GM18499 (cell line): ENCODE results near the gene OR2J1.
"Not testable (repeated sequence)": the region's sequence is repeated elsewhere in the genome, so short reads cannot be mapped to it uniquely, and the experiment has no call there.

Experiments used
- ATAC-seq: cut with Tn5 transposase; IDR thresholded peaks from one replicate; pipeline ENCODE4 v1.9.1; 2021; ENCODE audit warnings: moderate number of reproducible peaks; ENCODE audit not compliant: insufficient read depth, unreplicated experiment

The OR2J1 gene

DNA sequence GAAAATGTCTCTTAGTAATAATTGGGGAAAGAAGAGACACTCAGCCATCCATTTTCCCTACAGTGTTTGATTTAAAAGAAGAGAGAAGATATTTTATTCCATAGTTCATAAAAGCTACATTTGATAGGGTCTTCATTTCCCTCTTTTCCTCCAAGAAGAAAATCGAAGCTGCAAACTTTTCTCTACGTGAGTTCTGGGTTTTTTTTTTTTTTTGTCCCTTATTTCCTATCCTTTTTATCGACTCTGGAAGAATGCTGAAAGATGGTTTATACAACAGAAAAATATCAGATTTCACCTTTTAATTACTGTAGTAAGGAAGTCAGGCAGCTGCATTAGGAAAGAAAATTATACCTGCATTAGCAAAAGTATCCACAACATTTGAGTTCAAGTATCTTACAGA lies at the start of gene OR2J1:
OR2J1 (plus strand) TSS at position 301 of the 400 bp plus-strand sequence. CDS start 1,453 bp downstream, outside the sequence.
- ATAC-seq, result no peak

DNA sequence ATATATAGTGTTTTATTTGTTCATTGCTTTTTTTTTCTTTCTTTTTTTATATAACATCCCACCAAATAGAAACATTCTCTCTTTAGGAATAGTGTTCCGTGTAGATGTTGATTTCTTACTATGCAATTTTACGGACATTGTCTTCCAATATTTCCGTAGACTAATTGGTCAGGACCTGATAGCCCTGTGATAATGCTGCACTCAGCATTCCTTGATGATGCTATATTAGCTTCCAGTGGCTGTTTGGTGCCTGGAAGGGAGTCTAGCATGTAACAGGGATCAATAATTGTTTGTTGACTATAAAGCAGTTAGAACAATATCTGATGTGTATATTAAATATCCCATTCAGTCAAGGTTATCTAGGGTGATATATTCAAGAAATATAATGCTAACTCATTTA lies 47.6 kb upstream of the OR2J1 start:
- no peak for ATAC-seq

DNA sequence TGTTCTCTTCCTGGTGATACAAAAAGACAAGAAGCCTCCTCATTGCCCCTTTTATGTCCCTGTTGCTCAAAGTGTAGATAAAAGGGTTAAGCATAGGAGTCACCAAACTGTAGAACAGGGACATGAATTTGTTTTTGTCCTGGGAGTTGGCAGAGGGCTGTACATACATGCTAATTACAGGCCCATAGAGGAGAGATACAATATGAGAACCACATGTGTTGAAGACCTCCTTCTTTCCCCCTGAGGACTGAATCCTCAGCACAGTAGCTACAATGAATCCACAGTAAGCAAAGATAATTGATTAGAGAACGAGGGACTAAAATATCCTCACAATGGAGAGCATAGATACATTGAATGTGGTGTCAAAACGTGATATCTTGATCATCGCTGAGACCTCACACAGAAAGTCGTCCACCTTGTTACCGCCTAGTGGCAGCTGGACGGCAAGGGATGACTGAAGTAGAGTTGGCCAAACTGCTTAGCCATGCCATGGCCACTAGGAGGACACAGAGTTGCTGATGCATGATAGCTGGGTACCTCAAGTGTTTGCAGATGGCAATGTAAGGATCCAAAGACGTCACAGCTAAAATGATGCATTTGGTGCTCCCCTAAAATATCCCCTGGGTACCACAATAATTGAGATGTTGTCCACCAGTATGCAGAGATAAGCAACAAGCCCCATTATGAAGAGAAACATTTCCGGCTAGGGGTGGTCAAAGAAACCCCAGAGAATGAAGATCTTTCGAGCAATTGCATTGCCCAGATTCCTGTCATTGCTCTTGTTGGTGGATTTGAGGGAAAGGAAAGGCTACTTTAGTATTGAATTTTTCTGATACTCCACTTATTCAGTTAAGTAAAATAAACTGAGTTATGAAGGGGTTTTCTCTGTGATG lies 27.2 kb upstream of the OR2J1 start:
- ATAC-seq, result no peak

DNA sequence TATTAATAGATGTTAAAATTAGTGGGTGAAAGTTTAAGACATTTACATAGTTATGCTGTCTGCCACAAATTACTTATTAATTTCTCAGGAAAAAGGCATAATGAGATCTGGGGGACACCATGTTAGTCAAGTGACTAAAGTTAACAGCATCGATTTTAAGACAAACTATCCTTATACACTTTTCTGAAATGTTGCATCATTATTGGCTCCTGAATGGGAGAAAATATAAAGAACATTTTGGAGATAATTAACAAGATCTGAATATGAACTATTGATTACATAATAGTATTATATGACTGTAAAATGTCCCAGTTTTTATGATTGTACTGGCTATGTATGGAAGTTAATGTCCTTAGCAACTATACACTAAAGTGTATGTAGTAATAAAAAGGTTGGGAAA lies 20.1 kb upstream of the OR2J1 start:
- ATAC-seq, result no peak

DNA sequence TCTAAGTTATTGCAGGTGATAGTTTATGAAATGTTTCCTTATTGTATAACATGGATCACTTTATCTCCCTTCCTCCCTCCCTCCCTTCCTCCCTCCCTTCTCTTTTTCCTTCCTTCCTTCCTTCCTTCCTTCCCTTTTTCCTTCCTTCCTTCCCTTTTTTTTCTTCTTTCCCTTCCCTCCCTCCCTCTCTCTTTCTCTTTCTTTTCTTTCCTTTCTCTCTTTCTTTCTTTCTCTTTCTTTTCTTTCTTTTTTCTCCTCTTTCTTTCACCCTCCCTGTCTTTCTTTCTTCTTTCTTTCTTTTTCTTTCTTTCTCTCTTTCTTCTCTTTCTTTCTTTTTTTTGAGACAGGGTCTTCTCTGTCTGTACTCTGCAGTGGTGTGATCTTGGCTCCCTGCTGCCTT lies 18.0 kb upstream of the OR2J1 start:
- ATAC-seq, result no peak

DNA sequence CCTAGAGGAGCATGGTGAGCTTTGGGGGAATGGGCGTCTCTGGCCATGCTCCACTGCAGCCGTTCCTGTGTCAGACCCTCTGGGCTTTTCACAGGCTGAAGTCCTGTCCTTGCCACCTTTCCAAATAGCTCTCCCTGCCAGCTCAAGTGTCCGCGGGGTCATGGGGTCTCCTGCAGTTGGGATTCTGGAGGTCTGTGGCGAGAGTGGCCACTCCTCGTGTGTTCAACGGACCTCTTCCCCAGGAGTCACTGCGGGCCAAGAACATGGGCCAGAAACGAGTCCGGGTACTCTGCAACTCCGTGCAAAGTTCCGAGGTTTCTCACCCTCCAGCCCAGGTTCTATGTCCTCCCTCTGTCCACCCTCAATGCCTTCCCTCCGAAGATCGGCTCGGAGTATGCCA lies 16.8 kb upstream of the OR2J1 start:
- no peak for ATAC-seq

DNA sequence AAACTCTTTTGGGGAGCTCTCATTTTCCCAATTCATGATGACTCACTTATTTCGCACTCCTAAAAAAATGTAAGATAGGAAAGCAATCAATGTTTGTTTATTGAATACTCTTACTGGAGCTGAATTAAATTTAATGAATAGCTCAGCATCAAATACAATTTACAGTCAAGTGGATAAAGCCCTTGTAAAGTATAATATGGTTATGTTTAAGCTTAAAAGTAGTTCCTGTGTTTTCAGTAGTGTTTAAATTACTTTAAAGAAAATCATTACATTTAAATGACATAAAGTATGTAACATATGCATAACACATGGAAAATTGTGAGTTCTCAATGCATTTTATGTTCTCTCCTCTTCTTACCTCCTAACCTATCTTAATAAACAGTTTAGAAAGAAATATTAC lies 12.1 kb upstream of the OR2J1 start, which contains the start of gene OR2B3:
OR2B3 (minus strand) TSS at position 101 of the 400 bp plus-strand sequence; CDS start at position 36, 65 bp downstream.
- no peak for ATAC-seq

DNA sequence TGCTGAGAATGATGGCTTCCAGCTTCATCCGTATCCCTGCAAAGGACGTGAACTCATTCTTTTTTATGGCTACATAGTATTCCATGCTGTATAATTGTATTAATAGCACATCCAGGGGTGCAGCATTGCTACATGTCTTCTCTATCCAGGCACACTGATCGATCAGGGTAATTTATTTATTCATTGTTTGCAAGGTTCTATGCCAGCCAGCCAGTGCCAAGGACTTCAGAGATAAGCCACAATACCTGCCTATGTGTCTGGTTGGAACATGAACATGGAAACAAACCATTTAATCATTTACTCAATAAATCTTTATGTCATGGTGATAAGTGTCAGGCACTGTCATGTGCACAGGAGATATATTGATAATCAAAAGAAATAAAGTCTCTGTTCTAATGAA lies 6.3 kb upstream of the OR2J1 start:
- ATAC-seq, result no peak

DNA sequence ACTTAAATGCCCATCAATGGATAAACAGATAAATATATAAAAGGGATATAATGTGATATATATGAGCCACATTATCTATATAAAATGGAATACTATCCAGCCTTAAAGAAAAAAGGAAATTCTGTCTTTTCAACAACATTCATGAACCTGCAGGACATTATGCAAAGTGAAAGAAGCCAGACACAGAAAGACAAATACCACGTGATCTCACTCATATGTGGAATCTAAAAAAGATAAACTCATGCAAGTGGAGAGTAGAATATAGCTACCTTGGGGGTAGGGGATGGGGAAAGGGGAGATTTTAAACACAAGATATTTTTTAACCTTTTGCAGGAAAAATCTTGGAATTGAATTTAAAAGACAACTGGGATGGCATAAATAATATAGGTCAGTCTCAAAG lies 1.5 kb upstream of the OR2J1 start:
- ATAC-seq, result no peak

DNA sequence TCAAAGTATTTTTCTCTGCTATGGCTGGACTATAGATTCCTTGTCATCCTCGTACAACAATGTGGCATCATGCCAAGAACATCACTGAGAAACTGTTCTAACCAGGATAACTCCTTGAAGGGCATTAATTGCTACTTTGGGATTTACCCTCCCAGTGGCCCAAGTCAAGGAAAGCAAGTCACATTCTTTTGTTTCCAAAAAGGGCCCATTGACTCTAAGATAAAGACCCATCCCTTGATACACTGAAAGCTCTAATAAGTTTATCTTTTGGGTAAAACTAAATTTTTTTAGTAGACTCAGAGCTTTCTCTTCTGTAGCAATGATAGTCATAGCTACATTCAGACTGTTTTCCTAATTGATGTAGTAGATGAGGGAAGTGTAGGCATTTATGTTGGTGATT lies 8.5 kb downstream of the OR2J1 start, which contains the start of gene OR2J3:
OR2J3 (plus strand) TSS at position 301 of the 400 bp plus-strand sequence. CDS start 3,833 bp downstream, outside the sequence.
- no peak for ATAC-seq

DNA sequence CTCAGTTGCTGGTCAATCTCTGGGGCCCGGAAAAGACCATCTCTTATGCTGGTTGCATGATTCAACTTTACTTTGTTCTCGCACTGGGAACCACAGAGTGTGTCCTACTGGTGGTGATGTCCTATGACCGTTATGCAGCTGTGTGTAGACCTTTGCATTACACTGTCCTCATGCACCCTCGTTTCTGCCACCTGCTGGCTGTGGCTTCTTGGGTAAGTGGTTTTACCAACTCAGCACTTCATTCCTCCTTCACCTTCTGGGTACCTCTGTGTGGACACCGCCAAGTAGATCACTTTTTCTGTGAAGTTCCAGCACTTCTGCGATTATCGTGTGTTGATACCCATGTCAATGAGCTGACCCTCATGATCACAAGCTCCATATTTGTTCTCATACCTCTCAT lies 12.8 kb downstream of the OR2J1 start:
- no peak for ATAC-seq

DNA sequence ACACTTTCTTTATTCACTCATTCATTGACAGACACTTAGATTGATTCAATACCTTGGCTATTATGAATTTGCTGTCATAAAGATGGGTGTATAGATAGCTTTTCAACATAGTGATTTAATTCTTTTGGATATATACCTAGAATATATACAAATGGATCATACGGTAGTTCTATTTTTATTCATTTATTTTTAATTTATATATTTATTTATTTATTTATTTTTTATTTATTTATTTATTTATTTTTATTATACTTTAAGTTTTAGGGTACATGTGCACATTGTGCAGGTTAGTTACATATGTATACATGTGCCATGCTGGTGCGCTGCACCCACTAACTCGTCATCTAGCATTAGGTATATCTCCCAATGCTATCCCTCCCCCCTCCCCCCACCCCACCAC lies 15.7 kb downstream of the OR2J1 start:
- not testable (repeated sequence) for ATAC-seq

DNA sequence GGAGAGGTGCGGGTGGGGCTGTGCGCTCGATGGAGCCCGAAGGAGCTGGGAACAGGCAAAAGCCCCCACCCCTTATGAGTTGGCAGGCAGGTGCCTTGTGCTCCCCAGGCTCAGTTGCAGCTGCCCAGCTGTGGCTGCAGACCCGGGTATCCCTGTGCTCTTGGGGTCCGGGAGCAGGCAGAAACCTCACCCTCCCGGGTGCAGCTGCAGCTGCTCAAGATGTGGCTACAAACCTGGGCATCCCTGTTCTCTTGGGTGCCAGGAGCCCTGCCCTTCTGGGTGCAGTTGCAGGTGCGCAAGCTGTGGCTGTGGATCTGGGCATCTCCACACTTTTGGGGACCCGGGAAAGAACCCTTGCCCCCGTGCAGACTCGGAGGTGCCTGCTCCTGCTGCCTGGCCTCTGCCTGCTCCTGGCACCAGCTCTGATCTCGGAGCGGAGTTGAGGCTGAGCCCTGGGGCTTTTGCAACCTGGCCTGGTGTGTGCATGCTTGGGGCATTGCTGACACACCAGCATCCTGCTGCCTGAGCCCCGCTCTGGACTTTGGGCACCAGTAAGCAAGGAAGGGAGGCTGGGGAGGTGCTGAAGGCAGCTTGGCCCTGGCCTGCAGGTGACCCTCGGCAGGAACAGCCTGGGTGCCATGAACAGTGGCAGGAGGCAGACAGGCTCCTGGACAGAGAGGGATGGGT lies 30.2 kb downstream of the OR2J1 start:
- no peak for ATAC-seq

DNA sequence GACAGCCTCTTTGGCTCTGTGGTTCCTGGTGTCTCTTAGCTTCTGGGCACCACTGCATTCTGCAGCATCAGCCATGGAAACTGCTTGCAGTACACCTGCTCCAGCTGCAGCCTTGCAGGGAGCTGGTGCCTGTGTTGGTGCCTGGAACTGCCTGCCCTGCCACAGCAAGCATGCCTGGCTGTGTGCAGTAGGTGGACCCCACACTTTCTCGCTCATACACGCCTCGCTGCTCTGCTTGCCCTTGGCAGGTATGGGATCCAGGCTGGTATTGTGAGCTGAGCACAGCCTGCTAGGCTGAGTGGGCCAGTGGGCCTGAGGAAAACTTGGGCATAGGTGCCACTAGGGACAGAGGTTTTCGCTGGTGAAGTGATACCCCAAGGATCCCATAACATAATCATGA lies 31.4 kb downstream of the OR2J1 start:
- no peak for ATAC-seq

DNA sequence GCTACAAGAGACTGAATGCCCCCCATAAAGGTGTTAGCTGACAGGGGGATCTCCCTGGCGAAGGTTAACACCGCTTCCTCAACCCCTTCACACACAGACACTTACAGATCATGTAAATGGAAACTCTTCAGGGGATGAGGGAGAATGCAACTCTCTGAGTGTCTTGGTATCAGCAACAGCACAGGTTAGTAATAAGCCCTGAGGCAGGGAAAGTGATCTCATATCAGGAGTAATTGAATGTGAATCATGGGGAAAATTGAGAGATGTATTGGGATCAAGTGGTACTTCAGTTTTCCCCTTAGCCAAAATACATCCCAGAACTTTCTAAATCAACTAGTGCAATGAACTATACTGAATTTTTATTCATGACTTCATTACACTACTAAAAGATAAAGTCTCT lies 32.4 kb downstream of the OR2J1 start:
- ATAC-seq, result no peak

DNA sequence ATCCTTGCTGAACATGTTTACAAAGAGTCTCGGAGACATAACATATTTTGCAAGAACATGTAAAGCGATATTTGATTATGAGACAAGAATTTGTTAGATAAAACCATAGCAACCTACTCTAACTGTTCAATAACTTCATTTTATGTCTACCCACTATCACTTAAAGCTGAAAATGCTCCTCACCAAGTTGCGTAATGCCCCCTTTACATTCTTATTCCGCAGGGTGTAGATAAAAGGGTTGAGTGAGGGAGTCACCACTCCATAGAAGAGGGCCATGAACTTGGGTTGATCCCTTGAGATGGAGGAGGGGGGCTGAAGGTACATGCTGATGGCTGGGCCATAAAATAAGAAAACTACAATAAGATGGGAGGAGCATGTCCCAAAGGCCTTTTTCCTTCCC lies 38.4 kb downstream of the OR2J1 start:
- ATAC-seq, result no peak

DNA sequence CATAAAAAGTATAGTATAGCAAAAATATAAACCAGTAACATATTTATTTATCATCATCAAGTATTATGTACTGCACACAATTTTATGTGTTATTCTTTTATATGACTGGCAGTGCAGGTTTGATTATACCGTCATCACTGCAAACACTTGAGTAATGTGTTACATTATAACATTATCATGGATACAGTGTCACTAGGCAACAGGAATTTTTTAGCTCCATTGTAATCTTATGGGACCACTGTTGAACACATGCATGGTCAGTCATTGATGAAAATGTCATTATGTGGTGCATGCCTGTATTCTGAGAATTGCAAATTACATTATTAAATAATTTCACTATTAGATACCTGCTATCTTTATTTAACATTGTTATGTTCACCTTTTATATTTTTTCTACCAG lies 42.3 kb downstream of the OR2J1 start:
- ATAC-seq, result no peak

DNA sequence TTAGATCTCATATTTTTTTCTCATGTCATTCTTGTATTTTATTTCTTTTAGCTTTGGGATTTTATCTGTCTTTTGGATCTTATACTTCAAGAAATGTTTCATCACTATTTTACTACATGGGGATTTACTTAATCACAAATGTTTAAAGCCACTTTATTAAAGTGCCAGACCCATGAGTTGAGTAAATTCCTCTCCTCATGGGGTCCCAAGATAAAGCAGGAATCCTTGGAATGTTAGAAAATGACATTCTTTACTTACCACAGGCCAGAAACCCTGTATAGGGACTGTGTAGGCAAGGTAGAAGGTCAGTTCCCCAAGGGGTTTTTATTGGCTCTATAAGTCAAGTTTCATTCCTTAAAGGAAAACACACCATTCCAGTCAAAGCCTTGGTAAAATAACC lies 43.0 kb downstream of the OR2J1 start:
- no peak for ATAC-seq

DNA sequence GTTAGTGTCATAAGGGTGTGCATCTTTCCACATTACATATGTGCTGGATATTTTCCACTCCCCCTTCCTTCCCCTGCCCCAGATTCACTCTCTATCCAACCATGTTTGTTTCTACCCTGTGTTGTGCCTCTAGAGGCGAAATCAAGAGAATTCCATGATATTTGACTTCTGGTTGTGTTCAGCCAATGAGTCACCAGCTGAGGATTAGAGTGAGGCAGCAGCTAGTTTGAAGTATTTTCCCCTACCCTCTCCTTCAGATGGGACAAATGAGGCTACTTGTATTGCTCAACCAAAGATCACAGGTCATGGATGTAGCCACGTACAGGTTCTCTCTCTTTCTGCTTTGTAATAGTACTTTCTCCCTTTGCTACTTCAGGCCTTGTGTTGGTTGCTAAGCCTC lies 46.9 kb downstream of the OR2J1 start:
- no peak for ATAC-seq

DNA sequence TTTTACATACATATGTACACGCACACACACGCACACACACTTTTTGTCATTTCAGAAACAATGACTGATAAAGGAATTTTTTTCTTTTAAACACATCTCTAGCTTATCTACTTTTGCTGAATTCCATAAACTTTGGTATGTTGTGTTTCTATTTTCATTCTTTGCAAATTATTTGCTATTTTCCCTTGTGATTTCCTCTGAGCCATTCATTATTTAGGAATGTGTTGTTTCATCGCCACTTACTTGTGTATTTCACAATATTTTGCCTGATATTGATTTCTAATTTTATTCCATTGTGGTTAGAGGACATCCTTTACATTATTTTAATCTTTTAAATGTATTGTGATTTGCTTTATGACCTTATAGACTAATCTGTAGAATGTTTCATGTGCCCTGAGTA lies 47.8 kb downstream of the OR2J1 start:
- no peak for ATAC-seq

DNA sequence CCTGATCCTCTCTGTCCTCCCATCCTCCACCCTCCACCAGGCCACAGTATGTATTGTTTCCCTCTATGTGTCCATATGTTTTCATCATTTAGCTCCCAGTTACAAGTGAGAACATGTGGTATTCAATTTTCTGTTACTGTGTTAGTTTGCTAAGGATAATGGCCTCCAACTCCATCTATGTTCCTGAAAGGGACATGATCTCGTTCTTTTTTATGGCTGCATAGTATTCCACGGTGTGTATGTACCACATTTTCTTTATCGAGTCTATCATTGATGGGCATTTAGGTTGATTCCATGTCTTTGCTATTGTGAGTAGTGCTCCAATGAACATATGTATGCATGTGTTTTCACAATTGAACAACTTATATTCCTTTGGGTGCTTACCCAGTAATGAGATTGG lies 50.2 kb downstream of the OR2J1 start:
- not testable (repeated sequence) for ATAC-seq
